DND-41 (cell line): Measurements from ENCODE around the gene TMEM239.

ENCODE experiments used
- EZH2 ChIP-seq: IDR thresholded peaks from 3 replicates; pipeline ENCODE4 v1.6.1; 2012; ENCODE audit warnings: borderline replicate concordance, low read depth, mild to moderate bottlenecking, moderate library complexity, low read length, inconsistent platforms; ENCODE audit not compliant: severe bottlenecking
- TF ChIP-seq, protein P1 (sequence below): IDR thresholded peaks from 2 replicates; pipeline ENCODE4 v1.5.1; 2012; ENCODE audit warnings: borderline replicate concordance, low read length, moderate library complexity, mild to moderate bottlenecking; ENCODE audit not compliant: poor library complexity, severe bottlenecking; ENCODE audit errors: extremely low read depth

DNA sequence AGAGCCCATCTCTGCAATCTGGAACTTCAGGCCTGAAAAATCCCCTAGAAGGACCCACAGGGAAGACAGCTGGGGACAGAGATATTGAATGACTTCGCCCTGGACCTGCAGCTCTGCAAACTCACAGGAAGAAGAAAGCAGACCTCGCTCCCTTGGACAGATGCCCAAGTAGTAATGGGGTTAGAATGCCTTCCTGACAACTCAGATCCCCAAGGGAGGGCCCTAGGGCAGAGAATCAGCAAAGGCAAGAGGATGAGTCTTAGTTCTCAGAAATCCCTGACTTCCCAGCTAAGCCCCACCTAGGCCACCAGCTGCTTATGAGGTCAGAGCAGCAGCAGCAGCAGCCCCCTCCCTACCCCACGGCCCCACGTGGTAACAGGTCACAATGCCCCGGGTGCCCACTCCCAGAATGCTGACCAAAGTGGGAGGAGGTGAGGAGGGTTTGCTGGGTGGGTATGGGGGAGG, 1.5 kb upstream of the TMEM239 start, which contains the start of gene C20orf141:
- TF ChIP-seq, protein P1, sequence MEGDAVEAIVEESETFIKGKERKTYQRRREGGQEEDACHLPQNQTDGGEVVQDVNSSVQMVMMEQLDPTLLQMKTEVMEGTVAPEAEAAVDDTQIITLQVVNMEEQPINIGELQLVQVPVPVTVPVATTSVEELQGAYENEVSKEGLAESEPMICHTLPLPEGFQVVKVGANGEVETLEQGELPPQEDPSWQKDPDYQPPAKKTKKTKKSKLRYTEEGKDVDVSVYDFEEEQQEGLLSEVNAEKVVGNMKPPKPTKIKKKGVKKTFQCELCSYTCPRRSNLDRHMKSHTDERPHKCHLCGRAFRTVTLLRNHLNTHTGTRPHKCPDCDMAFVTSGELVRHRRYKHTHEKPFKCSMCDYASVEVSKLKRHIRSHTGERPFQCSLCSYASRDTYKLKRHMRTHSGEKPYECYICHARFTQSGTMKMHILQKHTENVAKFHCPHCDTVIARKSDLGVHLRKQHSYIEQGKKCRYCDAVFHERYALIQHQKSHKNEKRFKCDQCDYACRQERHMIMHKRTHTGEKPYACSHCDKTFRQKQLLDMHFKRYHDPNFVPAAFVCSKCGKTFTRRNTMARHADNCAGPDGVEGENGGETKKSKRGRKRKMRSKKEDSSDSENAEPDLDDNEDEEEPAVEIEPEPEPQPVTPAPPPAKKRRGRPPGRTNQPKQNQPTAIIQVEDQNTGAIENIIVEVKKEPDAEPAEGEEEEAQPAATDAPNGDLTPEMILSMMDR: no peak
- no peak for TF ChIP-seq EZH2
